ENCODE results near the gene COMMD4. TPM values are rescaled to one million over a fixed set of nuclear protein-coding genes. Genes with fewer than 3 reads are reported as not detected.
"Not testable (repeated sequence)": the region's sequence is repeated elsewhere in the genome, so short reads cannot be mapped to it uniquely, and the experiment has no call there.

COMMD4 gene
- total RNA-seq, 1 experiment from 2014 or later, result 109 TPM

DNA sequence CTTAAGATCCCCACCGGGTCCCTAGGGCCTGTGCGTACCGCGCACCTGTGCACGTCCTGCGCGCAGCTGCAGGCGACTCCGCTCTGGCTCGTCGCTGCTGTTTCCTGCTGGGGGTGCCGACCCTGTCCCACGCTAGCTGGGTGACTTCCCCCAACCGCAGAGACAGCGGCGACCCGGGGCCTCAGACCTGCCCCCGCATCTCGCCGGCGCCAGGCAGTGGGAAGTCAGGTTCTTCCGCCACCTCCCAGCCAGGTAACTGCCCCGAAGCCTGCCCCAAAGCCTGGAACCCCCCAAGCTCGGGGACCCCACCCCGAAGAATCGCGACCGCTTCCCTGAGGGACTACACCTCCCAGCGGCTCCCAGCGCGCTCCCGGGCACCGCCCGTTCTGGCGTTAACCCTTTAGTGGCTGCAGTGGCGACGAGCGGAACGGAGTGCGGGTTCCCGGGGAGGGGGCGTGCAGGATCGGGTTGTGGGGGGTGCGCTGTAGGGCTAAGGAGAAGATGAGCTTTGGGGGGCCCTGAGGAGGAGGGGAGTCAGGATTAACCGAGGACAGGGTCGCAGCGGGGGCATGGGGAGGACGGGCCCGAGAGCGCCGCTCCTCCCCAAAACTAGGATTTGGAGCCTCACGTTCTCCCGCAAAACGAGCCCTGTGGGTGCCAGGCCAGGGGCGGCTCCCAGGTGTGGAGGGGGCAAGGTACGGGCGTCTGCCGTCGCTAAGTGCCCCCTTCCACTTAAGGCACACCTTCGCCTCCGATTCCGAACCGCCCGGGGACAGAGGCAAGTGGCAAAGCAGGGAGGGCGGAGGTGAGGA lies 11.6 kb downstream of the COMMD4 start:
- H3K4me1 Mint-ChIP-seq (ENCODE audit: low read depth, unreplicated experiment), result peaks cover 13% of the 10 kb centered on the region
- peaks cover 52% of the 10 kb centered on the region for H3K36me3 Mint-ChIP-seq (ENCODE audit: insufficient read depth, unreplicated experiment)
- no peaks in the 10 kb centered on the region for H3K9me3 Mint-ChIP-seq (ENCODE audit: low read depth, unreplicated experiment)
- intact Hi-C loops (cut with micrococcal nuclease; ENCODE audit: unreplicated experiment), result no loop called here
- H3K27me3 Mint-ChIP-seq (ENCODE audit: unreplicated experiment), result peaks cover 15% of the 10 kb centered on the region
- BruUV-seq (replicated peaks), result no TSS peak
- peak overlapping the region; percentile 25 for H3K27ac Mint-ChIP-seq (ENCODE audit: unreplicated experiment)
- peak overlapping the region; percentile 81 for H3K4me3 Mint-ChIP-seq (ENCODE audit: low read depth, unreplicated experiment)
- DNase-seq, result peak; percentile 71
- CTCF ChIA-PET, result interaction anchor here (0.6 to 1.6 kb wide), 2 partner anchors 21 to 488 kb away, joined by 6 read pairs; partner anchors contain the start of gene MAN2C1
- no peak for TF ChIP-seq CTCF (IDR thresholded peaks at IDR 0.05; ENCODE audit: unreplicated experiment)

- DNase-seq, result peak; percentile 28
- Mint-ChIP-seq H3K36me3 (ENCODE audit: insufficient read depth, unreplicated experiment) (peaks cover 58% of the 10 kb centered on the region), H3K27me3 (ENCODE audit: unreplicated experiment) (peaks cover 15% of the 10 kb centered on the region), H3K9me3 (ENCODE audit: low read depth, unreplicated experiment) (no peaks in the 10 kb centered on the region), H3K4me1 (ENCODE audit: low read depth, unreplicated experiment) (peaks cover 13% of the 10 kb centered on the region), H3K4me3 (ENCODE audit: low read depth, unreplicated experiment) (peak overlapping the region; percentile 81), H3K27ac (ENCODE audit: unreplicated experiment) (no peak overlapping the region)
- TF ChIP-seq CTCF (IDR thresholded peaks at IDR 0.05; ENCODE audit: unreplicated experiment), result no peak
- CTCF ChIA-PET, result interaction anchor here (0.6 to 1.6 kb wide), 3 partner anchors 20 to 790 kb away, joined by 6 to 7 read pairs (median 6); partner anchors contain the start of gene MAN2C1
- BruUV-seq (replicated peaks), result no TSS peak
- intact Hi-C loops (cut with micrococcal nuclease; ENCODE audit: unreplicated experiment), result no loop called here
Measured at GRCh38 chr15:75348034-75348561, 12.2 kb downstream of the COMMD4 start.

GRCh38 chr15:75348562-75349350 lies 12.9 kb downstream of the COMMD4 start:
- peaks cover 13% of the 10 kb centered on the region for H3K4me1 Mint-ChIP-seq (ENCODE audit: low read depth, unreplicated experiment)
- peak overlapping the region; percentile 81 for H3K4me3 Mint-ChIP-seq (ENCODE audit: low read depth, unreplicated experiment)
- CTCF ChIA-PET, result interaction anchor here (0.6 to 1.6 kb wide), 2 partner anchors 19 to 791 kb away, joined by 6 to 7 read pairs; partner anchors contain the start of gene MAN2C1
- peak overlapping the region; percentile 76 for H3K27ac Mint-ChIP-seq (ENCODE audit: unreplicated experiment)
- H3K27me3 Mint-ChIP-seq (ENCODE audit: unreplicated experiment), result peaks cover 15% of the 10 kb centered on the region
- intact Hi-C loops (cut with micrococcal nuclease; ENCODE audit: unreplicated experiment), result no loop called here
- BruUV-seq (replicated peaks), result no TSS peak
- TF ChIP-seq CTCF (IDR thresholded peaks at IDR 0.05; ENCODE audit: unreplicated experiment), result no peak
- DNase-seq, result peak; percentile 21
- no peaks in the 10 kb centered on the region for H3K9me3 Mint-ChIP-seq (ENCODE audit: low read depth, unreplicated experiment)
- peaks cover 65% of the 10 kb centered on the region for H3K36me3 Mint-ChIP-seq (ENCODE audit: insufficient read depth, unreplicated experiment)

GRCh38 chr15:75349351-75349669 lies 13.4 kb downstream of the COMMD4 start:
- intact Hi-C loops (cut with micrococcal nuclease; ENCODE audit: unreplicated experiment); CTCF ChIA-PET; H3K9me3 Mint-ChIP-seq (ENCODE audit: low read depth, unreplicated experiment); BruUV-seq (replicated peaks); DNase-seq: not testable (repeated sequence)
- H3K27ac Mint-ChIP-seq (ENCODE audit: unreplicated experiment), result peak overlapping the region; percentile 76
- H3K36me3 Mint-ChIP-seq (ENCODE audit: insufficient read depth, unreplicated experiment), result peaks cover 66% of the 10 kb centered on the region
- peak overlapping the region; percentile 81 for H3K4me3 Mint-ChIP-seq (ENCODE audit: low read depth, unreplicated experiment)
- peaks cover 13% of the 10 kb centered on the region for H3K4me1 Mint-ChIP-seq (ENCODE audit: low read depth, unreplicated experiment)
- peaks cover 15% of the 10 kb centered on the region for H3K27me3 Mint-ChIP-seq (ENCODE audit: unreplicated experiment)
